A673 (cell line): ENCODE data around the gene MORF4L2. TPM values are rescaled to one million over a fixed set of nuclear protein-coding genes. Genes with fewer than 3 reads are reported as not detected.

Experiments used
- BruUV-seq: library from RNA; stranded (reverse); fragments of 400-500 nt; replicated peaks from 2 replicates; lab custom pipeline; 2021; lab: Mats Ljungman, UMichigan
- CTCF ChIA-PET: fragments of 300-600 bp; sonication (Branson Sonifier 250); formaldehyde crosslinking; loops from one replicate; lab custom pipeline; 2022; ENCODE audit warnings: antibody characterized with exemption; lab: Charles Lee
- POLR2A ChIA-PET: fragments of 300-600 bp; sonication (Branson Sonifier 250); formaldehyde crosslinking; loops from one replicate; lab custom pipeline; 2022; ENCODE audit warnings: antibody characterized with exemption; ENCODE audit not compliant: low non-redundant PET; lab: Charles Lee
- DNase-seq: peaks from one replicate; pipeline ENCODE4 v3.0.0-alpha.2; 2015; ENCODE audit warnings: low spot score
- H3K27ac ChIP-seq: fragments of 200-600 bp; sonication (generic); 2 replicates; pipeline ENCODE4 v1.5.1; 2016; ENCODE audit warnings: mixed run types, low read depth, mild to moderate bottlenecking, mixed read lengths, antibody characterized with exemption, low read length; ENCODE audit not compliant: poor library complexity, severe bottlenecking
- H3K27me3 ChIP-seq: fragments of 200-600 bp; sonication (generic); replicated peaks from 2 replicates; pipeline ENCODE4 v1.6.1; 2017; ENCODE audit warnings: mixed run types, low read depth, mild to moderate bottlenecking, mixed read lengths, antibody characterized with exemption, low read length; ENCODE audit not compliant: insufficient read depth, poor library complexity
- H3K36me3 ChIP-seq: fragments of 200-600 bp; sonication (generic); 2 replicates; pipeline ENCODE4 v1.6.1; 2016; ENCODE audit warnings: mixed run types, mild to moderate bottlenecking, mixed read lengths, antibody characterized with exemption, low read length; ENCODE audit not compliant: insufficient read depth, poor library complexity, severe bottlenecking
- H3K4me1 ChIP-seq: fragments of 200-600 bp; sonication (generic); 2 replicates; pipeline ENCODE4 v1.6.1; 2017; ENCODE audit warnings: mixed run types, mild to moderate bottlenecking, mixed read lengths, antibody characterized with exemption, low read length; ENCODE audit not compliant: insufficient read depth, poor library complexity, severe bottlenecking
- H3K4me3 ChIP-seq: fragments of 200-600 bp; sonication (generic); 2 replicates; pipeline ENCODE4 v1.5.1; 2016; ENCODE audit warnings: low read depth, mixed run types, mild to moderate bottlenecking, mixed read lengths, low read length; ENCODE audit not compliant: poor library complexity, severe bottlenecking
- H3K9me3 ChIP-seq: fragments of 200-600 bp; sonication (generic); 2 replicates; pipeline ENCODE4 v1.6.1; 2016; ENCODE audit warnings: mixed run types, low read depth, mild to moderate bottlenecking, mixed read lengths, antibody characterized with exemption, low read length; ENCODE audit not compliant: poor library complexity, severe bottlenecking
- EZH2 ChIP-seq: fragments of 200-600 bp; sonication (generic); IDR thresholded peaks from 2 replicates; pipeline ENCODE4 v1.6.1; 2017; ENCODE audit warnings: borderline replicate concordance, low read depth, mild to moderate bottlenecking, mixed read lengths, antibody characterized with exemption, low read length; ENCODE audit not compliant: poor library complexity, severe bottlenecking
- intact Hi-C: fragments of 100-400 bp; cut with micrococcal nuclease; formaldehyde crosslinking; loops from one replicate; pipeline ENCODE4 v1.10.0; 2022; ENCODE audit not compliant: unreplicated experiment
- total RNA-seq: library from RNA; stranded (reverse); gene quantifications from 2 replicates; pipeline ENCODE4 v1.2.3, GENCODE V29; 2021
- TF ChIP-seq, protein P1 (sequence below): fragments of 300-800, 200-600 bp; sonication (generic); conservative IDR thresholded peaks from 2 replicates; pipeline ENCODE4 v1.5.1; 2017; ENCODE audit warnings: low read depth, mild to moderate bottlenecking, antibody characterized with exemption, low read length, moderate library complexity, mixed read lengths

The MORF4L2 gene
- total RNA-seq, 1 experiment from 2014 or later: 473 TPM

DNA sequence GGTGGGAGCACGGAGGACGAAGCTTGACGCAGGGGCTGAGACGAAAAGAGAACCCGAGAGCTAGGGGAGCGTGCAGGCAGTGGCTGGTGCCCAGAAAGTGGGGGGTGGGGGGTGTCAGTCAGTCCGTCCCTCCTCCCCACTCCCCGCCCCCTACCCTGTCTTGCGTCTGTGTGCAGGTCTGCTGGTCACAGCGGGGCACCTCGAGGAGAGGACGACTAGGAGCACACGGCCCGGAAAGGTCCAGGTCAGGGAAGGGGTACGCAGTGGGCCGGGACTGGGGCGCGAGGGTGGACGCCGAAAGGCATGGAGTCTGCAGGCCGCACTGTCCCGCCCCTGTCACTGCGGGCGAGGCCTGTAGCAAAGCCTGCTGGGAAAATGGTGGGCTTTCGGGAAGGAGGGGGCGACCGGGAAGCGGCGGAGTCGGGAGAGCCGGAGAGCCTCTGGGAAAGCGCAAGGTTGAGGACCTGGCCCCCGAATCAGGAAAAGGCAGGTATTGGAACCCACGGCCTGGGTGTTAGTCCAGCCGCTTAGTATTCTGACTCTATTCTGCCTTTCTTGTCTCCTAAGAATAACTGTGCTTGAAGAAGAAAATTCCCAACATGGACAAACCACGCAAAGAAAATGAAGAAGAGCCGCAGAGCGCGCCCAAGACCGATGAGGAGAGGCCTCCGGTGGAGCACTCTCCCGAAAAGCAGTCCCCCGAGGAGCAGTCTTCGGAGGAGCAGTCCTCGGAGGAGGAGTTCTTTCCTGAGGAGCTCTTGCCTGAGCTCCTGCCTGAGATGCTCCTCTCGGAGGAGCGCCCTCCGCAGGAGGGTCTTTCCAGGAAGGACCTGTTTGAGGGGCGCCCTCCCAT, 57.0 kb downstream of the MORF4L2 start:
- ChIA-PET POLR2A (interaction anchor here (0.7 kb wide), 2 partner anchors 39 to 326 kb away, joined by 3 to 4 read pairs; no protein-coding TSS in a partner anchor), CTCF (interaction anchor here (0.6 to 1.2 kb wide), 4 partner anchors 18 to 96 kb away, joined by 3 to 5 read pairs (median 4); no protein-coding TSS in a partner anchor)
- Histone ChIP-seq H3K27me3 (no peaks in the 10 kb centered on the region), H3K27ac (peak overlapping the region; percentile 73), H3K36me3 (no peaks in the 10 kb centered on the region), H3K4me3 (peak overlapping the region; percentile 71), H3K9me3 (no peaks in the 10 kb centered on the region), H3K4me1 (no peaks in the 10 kb centered on the region)
- TF ChIP-seq, protein P1, sequence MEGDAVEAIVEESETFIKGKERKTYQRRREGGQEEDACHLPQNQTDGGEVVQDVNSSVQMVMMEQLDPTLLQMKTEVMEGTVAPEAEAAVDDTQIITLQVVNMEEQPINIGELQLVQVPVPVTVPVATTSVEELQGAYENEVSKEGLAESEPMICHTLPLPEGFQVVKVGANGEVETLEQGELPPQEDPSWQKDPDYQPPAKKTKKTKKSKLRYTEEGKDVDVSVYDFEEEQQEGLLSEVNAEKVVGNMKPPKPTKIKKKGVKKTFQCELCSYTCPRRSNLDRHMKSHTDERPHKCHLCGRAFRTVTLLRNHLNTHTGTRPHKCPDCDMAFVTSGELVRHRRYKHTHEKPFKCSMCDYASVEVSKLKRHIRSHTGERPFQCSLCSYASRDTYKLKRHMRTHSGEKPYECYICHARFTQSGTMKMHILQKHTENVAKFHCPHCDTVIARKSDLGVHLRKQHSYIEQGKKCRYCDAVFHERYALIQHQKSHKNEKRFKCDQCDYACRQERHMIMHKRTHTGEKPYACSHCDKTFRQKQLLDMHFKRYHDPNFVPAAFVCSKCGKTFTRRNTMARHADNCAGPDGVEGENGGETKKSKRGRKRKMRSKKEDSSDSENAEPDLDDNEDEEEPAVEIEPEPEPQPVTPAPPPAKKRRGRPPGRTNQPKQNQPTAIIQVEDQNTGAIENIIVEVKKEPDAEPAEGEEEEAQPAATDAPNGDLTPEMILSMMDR: peak; percentile 65
- no peak for TF ChIP-seq EZH2
- intact Hi-C loops: loop anchor here (5.0 to 10.0 kb wide), 2 partner anchors 58 to 85 kb away; partner anchors contain the start of gene MORF4L2
- TSS peak; percentile 89 for BruUV-seq
- peak; percentile 73 for DNase-seq

DNA sequence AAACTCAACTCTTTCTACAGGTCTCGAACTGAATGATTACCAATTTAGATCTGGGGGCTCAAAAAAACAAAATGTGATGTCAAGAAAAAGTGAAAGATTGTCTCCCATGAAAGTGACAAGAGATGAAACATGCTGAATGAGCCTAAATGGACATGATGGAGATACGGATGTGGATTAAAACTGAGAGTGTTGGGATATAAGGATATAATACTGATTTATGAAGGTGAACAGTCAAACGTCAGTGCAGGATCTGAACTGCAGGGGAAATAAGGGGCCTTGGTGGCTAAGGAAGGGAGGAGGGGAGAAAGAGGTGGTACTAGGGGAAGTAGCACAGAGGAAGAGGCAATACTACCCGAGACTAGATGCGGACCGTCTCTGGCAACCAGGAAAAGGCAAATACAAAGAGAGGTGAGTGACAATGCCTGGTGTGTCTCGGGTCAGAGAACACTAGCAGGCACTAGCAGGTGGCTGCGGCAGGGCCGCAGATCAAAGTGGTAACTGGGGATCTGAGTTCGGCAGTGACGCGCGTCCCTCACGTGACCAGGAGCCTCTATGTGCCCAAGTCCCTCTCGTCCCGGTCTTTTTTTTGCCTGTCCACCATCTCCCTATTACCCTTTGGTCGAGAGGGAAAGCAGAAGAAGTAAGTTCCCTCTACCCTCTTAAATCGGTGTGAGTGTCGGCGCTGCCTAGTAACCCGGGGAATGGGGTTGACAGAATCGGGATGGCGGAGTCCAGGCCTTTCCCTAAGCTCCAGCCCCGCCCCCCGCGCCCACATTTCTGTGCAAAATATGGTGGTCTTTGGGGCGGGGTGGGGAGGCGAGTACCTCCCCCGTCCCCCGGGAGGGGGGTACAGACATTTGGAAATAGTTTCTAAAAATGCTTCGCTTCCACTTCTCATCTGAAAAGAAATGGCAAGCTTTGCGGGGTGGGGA, 57.8 kb downstream of the MORF4L2 start, which contains the start of gene TCEAL1:
TCEAL1 (plus strand) TSS at position 590 of the 932 bp plus-strand sequence. CDS start 942 bp downstream, outside the sequence.
- TSS peak; percentile 43 for BruUV-seq
- intact Hi-C loops: loop anchor here (5.0 to 10.0 kb wide), 2 partner anchors 59 to 84 kb away; partner anchors contain the start of gene MORF4L2
- TF ChIP-seq, protein P1: no peak
- Histone ChIP-seq H3K27ac (peak within 1 kb of the TSS; percentile 73), H3K4me3 (peak within 1 kb of the TSS; percentile 71), H3K4me1 (no peaks in the 10 kb centered on the region), H3K9me3 (no peaks in the 10 kb centered on the region), H3K27me3 (no peaks in the 10 kb centered on the region), H3K36me3 (no peaks in the 10 kb centered on the region)
- DNase-seq: peak; percentile 48
- POLR2A ChIA-PET: interaction anchor here (0.7 kb wide), 2 partner anchors 38 to 325 kb away, joined by 3 to 4 read pairs; no protein-coding TSS in a partner anchor
- CTCF ChIA-PET: no interaction called here

GRCh38 chrX:103626855-103627254, 59.6 kb downstream of the MORF4L2 start:
- ChIA-PET CTCF (no interaction called here), POLR2A (no interaction called here)
- no peaks in the 10 kb centered on the region for H3K27me3 ChIP-seq
- no peaks in the 10 kb centered on the region for H3K9me3 ChIP-seq
- BruUV-seq: no TSS peak
- DNase-seq: no peak
- no peaks in the 10 kb centered on the region for H3K36me3 ChIP-seq
- intact Hi-C loops: loop anchor here (5.0 to 10.0 kb wide), 2 partner anchors 60 to 82 kb away; partner anchors contain the start of gene MORF4L2
- H3K4me1 ChIP-seq: no peaks in the 10 kb centered on the region
- H3K4me3 ChIP-seq: no peak overlapping the region
- no peak overlapping the region for H3K27ac ChIP-seq
- TF ChIP-seq, protein P1: no peak
- TF ChIP-seq EZH2: no peak
